Measurements from ENCODE around the gene ZNF385C. TPM values are rescaled to one million over a fixed set of nuclear protein-coding genes. Genes with fewer than 3 reads are reported as not detected.

The ZNF385C gene
- total RNA-seq, 1 donor from 2014 or later, result 0.10 TPM

DNA sequence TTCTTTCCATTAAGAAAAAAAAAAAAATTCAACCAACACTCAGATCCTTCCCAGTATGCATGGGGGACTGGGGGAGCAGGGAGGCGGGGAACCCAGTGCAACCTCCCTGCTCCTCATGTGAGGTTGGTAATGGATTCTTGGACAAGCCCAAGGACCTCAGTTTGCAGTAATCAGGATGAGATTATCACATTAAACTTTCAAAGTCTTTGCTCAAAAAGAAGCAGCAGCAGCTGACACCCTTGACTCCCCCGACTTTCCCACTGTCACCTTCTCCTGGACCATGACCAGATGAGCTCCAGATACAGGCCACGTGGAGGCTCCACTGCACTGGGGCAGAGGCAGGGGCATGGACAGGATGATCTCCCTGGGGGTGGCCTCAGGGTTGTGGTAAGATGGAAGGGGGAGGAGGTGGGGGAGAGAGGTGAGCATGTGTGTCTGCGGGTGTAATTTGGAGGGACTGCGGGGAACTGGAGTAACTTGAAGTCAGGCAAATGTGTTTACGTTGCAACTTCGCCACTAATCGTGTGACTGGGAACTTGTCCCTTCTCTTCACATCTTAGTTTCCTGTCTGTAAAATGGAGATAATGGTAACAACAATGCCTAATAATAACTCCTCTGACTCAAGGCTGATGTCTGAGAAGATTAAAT lies 19.8 kb downstream of the ZNF385C start:
- no peak for DNase-seq (ENCODE audit: low read depth)

- DNase-seq (ENCODE audit: low read depth), result no peak
Measured at GRCh38 chr17:42077755-42078154, 20.5 kb downstream of the ZNF385C start.

GRCh38 chr17:42076797-42077559 lies 21.3 kb downstream of the ZNF385C start:
- DNase-seq (ENCODE audit: low read depth), result no peak

- no peak for DNase-seq (ENCODE audit: low read depth)
Measured at GRCh38 chr17:42075789-42076188, 22.5 kb downstream of the ZNF385C start.

GRCh38 chr17:42072323-42073187 lies 25.7 kb downstream of the ZNF385C start:
- no peak for DNase-seq (ENCODE audit: low read depth)

DNA sequence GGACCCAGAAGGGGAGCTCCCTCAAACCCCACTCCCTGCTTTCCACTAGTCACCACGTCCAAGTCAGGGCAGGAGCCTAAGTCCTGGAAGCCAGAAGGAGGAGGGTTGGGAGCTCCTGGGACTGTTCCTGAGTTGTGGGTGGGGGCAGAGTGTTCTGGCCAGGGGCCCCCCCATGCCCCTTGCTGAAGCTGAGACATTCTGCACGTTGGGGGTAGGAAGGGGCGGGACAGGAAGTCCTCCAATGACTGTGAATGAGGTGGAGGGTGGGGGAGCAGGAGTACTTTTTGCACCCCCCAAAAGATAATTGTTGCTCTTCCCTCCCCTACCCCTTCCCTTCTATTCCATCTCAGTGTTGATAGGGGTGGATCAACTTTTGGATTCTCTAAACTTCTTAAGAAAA lies 26.5 kb downstream of the ZNF385C start:
- no peak for DNase-seq (ENCODE audit: low read depth)

- DNase-seq (ENCODE audit: low read depth), result no peak
Measured at GRCh38 chr17:42068979-42069378, 29.3 kb downstream of the ZNF385C start.

DNA sequence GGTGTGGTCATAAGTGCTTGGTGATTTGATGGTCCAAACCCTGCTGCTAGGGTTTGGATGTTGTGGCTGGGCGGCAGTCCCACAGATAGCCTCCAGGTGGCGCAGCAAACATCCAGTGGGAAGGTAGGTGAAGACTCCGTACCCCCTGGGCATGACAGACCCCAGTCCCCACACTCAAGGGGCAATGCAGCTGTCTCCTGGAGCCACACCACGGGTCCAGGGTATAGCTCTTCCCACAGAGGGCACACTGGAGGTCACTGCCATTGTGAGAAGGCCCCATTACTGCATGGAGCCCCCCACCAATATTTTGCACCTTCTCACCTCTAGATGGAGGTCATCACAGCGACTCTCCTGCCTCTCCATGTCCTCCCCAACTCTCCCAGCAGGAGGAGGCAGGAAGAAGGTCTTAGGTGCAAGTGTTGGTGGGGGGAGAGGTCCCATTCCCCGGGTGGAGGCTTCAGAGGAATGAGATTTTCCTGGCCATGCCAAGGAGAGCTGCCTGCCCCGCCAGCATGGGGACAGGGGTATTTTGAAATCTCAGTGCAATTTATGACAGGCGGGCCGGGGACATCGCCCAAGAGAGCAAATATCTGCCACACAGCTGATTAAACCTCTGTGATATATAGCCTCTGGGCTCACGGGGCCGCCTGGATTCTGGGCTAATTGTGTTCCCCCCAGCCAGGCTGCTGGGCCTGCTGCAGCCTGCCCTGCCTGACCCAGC lies 30.7 kb downstream of the ZNF385C start:
- peak; percentile 12 for DNase-seq (ENCODE audit: low read depth)

- DNase-seq (ENCODE audit: low read depth), result no peak
Measured at GRCh38 chr17:42065201-42065600, 33.1 kb downstream of the ZNF385C start.

DNA sequence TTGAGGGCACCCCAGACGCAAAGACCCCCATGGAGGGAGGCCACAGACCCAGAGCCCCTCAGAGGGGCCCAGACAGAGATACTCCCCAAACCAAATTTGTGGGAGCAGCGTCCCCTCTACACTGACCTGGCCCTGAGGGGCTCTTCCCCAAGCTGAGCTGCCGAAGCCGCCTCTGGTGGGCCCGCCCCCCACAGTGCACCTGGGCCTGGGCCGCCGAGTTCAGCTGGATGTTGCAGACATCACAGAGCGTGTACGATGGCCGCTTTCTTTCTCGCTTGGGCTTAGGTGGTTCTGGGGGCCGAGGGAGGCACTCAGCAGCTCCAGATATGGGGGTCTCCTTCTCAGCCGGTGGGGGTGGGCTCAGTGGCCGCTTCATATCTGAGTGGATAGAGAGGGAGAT lies 35.6 kb downstream of the ZNF385C start:
- no peak for DNase-seq (ENCODE audit: low read depth)

- DNase-seq (ENCODE audit: low read depth), result no peak
Measured at GRCh38 chr17:42061646-42062487, 36.4 kb downstream of the ZNF385C start.

- DNase-seq (ENCODE audit: low read depth), result no peak
Measured at GRCh38 chr17:42060231-42060630, 38.0 kb downstream of the ZNF385C start.

- no peak for DNase-seq (ENCODE audit: low read depth)
Measured at GRCh38 chr17:42059815-42060214, 38.5 kb downstream of the ZNF385C start.

- DNase-seq (ENCODE audit: low read depth), result no peak
Measured at GRCh38 chr17:42058063-42058462, 40.2 kb downstream of the ZNF385C start.

DNA sequence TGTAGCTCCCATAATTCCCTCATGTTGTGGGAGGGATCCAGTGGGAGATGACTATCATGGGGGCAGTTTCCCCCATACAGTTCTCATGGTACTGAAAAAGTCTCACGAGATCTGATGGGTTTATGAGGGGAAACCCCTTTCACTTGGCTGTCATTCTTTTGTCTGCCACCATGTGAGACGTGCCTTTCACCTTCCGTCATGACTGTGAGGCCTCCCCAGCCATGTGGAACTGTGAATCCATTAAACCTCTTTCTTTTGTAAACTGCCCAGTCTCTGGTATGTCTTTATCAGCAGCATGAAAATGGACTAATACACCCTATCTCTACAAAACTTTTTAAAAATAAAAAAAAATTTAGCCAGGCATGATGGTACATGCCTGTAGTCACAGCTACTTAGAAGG lies 41.6 kb downstream of the ZNF385C start:
- DNase-seq (ENCODE audit: low read depth), result no peak

DNA sequence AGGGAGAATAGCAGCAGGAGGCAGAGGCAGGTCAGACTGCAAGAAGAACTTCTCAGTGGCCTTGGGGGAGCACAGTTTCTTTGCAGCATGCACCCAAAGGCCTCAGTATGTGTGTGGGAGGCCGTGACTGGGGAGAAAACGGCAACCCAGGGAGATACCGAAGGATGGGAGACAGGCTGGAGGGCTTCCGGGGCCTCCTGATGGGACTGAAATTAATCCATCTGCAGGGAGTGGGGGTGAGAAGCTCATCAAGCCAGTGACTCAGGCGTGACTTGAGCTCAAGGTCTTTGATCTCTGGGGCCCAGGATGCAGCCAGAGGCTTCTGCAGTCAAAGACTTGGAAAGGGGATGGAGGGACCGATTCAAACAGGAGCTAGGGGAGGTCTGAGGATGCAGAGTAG lies 42.8 kb downstream of the ZNF385C start:
- DNase-seq (ENCODE audit: low read depth), result peak; percentile 9

DNA sequence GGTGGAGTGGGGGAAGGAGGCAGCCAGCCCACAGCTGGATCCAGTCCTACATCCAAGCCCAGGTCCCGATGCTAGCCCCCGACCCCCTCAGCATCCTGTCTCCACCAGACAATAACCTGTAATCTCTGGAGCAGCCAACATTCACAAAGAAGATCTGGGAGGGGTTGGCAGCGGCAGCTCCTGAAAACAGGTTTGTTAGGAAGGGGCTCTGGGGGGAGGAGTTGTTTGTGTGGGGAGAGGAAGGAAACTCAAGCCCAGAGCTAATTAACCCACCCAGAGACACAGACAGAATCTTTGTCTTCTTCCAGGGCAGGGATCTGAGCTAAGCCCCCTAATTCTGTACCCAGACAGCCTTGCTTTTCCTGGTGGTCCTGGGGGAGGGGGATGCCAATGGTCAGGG lies 43.2 kb downstream of the ZNF385C start:
- no peak for DNase-seq (ENCODE audit: low read depth)

- no peak for DNase-seq (ENCODE audit: low read depth)
Measured at GRCh38 chr17:42053731-42054500, 44.4 kb downstream of the ZNF385C start.

- DNase-seq (ENCODE audit: low read depth), result no peak
Measured at GRCh38 chr17:42052346-42052877, 45.9 kb downstream of the ZNF385C start.

GRCh38 chr17:42051645-42052044 lies 46.6 kb downstream of the ZNF385C start:
- DNase-seq (ENCODE audit: low read depth), result no peak
